ENCODE measurements around the gene LRP1B.

DNA sequence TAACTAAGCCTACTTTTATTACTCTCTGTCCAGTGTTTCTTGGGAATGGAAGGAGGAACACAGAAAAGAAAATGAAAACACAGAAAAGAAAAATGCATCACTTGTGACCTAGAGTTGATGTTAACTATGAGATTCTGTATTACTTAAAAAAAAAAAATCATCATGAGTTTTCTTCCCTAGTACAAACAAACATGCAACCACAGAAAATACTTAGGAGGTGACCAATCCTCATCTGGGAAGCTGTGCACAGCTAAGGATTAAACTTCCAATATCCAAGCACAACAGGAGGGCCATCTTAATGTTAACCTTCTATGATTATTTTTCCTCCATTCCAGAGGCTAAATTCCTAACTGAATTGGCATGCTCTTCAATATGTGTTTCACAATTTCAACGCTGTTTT is 1140.4 kb downstream of the LRP1B start:
- TF ChIP-seq POLR2A (IDR thresholded peaks at IDR 0.05) = no peak
- TF ChIP-seq, protein P1, sequence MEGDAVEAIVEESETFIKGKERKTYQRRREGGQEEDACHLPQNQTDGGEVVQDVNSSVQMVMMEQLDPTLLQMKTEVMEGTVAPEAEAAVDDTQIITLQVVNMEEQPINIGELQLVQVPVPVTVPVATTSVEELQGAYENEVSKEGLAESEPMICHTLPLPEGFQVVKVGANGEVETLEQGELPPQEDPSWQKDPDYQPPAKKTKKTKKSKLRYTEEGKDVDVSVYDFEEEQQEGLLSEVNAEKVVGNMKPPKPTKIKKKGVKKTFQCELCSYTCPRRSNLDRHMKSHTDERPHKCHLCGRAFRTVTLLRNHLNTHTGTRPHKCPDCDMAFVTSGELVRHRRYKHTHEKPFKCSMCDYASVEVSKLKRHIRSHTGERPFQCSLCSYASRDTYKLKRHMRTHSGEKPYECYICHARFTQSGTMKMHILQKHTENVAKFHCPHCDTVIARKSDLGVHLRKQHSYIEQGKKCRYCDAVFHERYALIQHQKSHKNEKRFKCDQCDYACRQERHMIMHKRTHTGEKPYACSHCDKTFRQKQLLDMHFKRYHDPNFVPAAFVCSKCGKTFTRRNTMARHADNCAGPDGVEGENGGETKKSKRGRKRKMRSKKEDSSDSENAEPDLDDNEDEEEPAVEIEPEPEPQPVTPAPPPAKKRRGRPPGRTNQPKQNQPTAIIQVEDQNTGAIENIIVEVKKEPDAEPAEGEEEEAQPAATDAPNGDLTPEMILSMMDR (IDR thresholded peaks at IDR 0.05) = no peak

Data from tibial nerve (tissue), 3 donors.